CD14-positive monocyte (primary cell): ENCODE results near the gene NAPB. TPM values are rescaled to one million over a fixed set of nuclear protein-coding genes. Genes with fewer than 3 reads are reported as not detected.
A peak's percentile ranks its signal among the peaks of the same experiment; 100 is the strongest.

Experiments used
- DNase-seq, 3 donors: peaks; one replicate each; pipeline ENCODE4 v3.0.0-alpha.2; 2011 to 2022
- H2AFZ ChIP-seq: 2 replicates; pipeline ENCODE4 v1.6.0; 2012; ENCODE audit warnings: mild to moderate bottlenecking, low read depth, low read length, inconsistent platforms; ENCODE audit not compliant: insufficient read depth, poor library complexity, severe bottlenecking
- H3K27ac ChIP-seq, 2 donors: 1 replicate in 1 of 2; 2 replicates in 1 of 2; pipeline ENCODE4 v1.5.1; 2012 to 2013; ENCODE audit warnings: low read length in 2 of 2, control low read depth in 1 of 2, inconsistent platforms in 1 of 2, low read depth in 1 of 2, mild to moderate bottlenecking in 1 of 2
- H3K27me3 ChIP-seq, 2 donors: one replicate each; pipeline versions ENCODE4 v1.6.0 to v1.6.1; 2011 to 2013; ENCODE audit warnings: low read length in 2 of 2; ENCODE audit not compliant: control insufficient read depth in 2 of 2, insufficient read depth in 2 of 2
- H3K36me3 ChIP-seq, 2 donors: replicated peaks in 1 of 2; 1 replicate in 1 of 2; 2 replicates in 1 of 2; pipeline versions ENCODE4 v1.5.1 to v1.6.1; 2012 to 2013; ENCODE audit warnings: low read length in 2 of 2, control low read depth in 1 of 2, inconsistent platforms in 1 of 2, mild to moderate bottlenecking in 1 of 2; ENCODE audit not compliant: insufficient read depth in 2 of 2, control insufficient read depth in 1 of 2
- H3K4me1 ChIP-seq, 2 donors: 1 replicate in 1 of 2; 2 replicates in 1 of 2; pipeline versions ENCODE4 v1.5.1 to v1.6.1; 2012 to 2013; ENCODE audit warnings: low read length in 2 of 2, control low read depth in 1 of 2, inconsistent platforms in 1 of 2, mild to moderate bottlenecking in 1 of 2, moderate library complexity in 1 of 2; ENCODE audit not compliant: insufficient read depth in 2 of 2, control insufficient read depth in 1 of 2
- H3K4me2 ChIP-seq: replicated peaks from 2 replicates; pipeline ENCODE3; 2012; ENCODE audit warnings: low read length, moderate library complexity, mild to moderate bottlenecking; ENCODE audit not compliant: poor library complexity, severe bottlenecking; ENCODE audit errors: extremely low read depth
- H3K4me3 ChIP-seq, 3 experiments: fragments of 200-600 bp in 1 of 3; sonication (generic) in 1 of 3; replicated peaks in 1 of 3; 1 replicate in 2 of 3; 2 replicates in 1 of 3; pipeline ENCODE4 v1.5.1; 2011 to 2013; ENCODE audit warnings: low read length in 3 of 3, mild to moderate bottlenecking in 3 of 3, control low read depth in 2 of 3, low read depth in 2 of 3, inconsistent platforms in 1 of 3, moderate library complexity in 1 of 3
- H3K79me2 ChIP-seq: 2 replicates; pipeline ENCODE4 v1.6.0; 2012; ENCODE audit warnings: mild to moderate bottlenecking, control low read depth, inconsistent platforms, low read length, moderate library complexity; ENCODE audit not compliant: insufficient read depth
- H3K9ac ChIP-seq: 2 replicates; pipeline ENCODE4 v1.6.0; 2017; ENCODE audit warnings: low read length, mild to moderate bottlenecking; ENCODE audit not compliant: insufficient read depth, poor library complexity, severe bottlenecking
- H3K9me3 ChIP-seq, 2 donors: replicated peaks in 1 of 2; 1 replicate in 1 of 2; 2 replicates in 1 of 2; pipeline versions ENCODE4 v1.5.1 to v1.6.1; 2012 to 2013; ENCODE audit warnings: low read length in 2 of 2, control low read depth in 1 of 2; ENCODE audit not compliant: control insufficient read depth in 1 of 2, insufficient read depth in 1 of 2
- H4K20me1 ChIP-seq: 2 replicates; pipeline ENCODE4 v1.6.0; 2012; ENCODE audit warnings: mild to moderate bottlenecking, low read length, control low read depth, moderate library complexity; ENCODE audit not compliant: insufficient read depth
- H3K27ac Mint-ChIP-seq, 7 donors: one replicate each; pipeline ENCODE4 v1.8.0; 2020; ENCODE audit warnings: mild to moderate bottlenecking in 7 of 7, mixed read lengths in 7 of 7, moderate library complexity in 6 of 7, inconsistent platforms in 2 of 7
- H3K27me3 Mint-ChIP-seq, 3 donors: one replicate each; pipeline ENCODE4 v1.8.0; 2021 to 2022; ENCODE audit warnings: low read depth in 3 of 3, mild to moderate bottlenecking in 3 of 3, mixed read lengths in 3 of 3, moderate library complexity in 3 of 3, inconsistent platforms in 1 of 3
- H3K36me3 Mint-ChIP-seq, 2 donors: one replicate each; pipeline ENCODE4 v1.8.0; 2020; ENCODE audit warnings: mixed read lengths in 2 of 2, inconsistent platforms in 1 of 2, mild to moderate bottlenecking in 1 of 2
- H3K4me1 Mint-ChIP-seq: one replicate; pipeline ENCODE4 v1.8.0; 2020; ENCODE audit warnings: mild to moderate bottlenecking, mixed read lengths
- H3K4me3 Mint-ChIP-seq, 2 donors: one replicate each; pipeline ENCODE4 v1.8.0; 2020; ENCODE audit warnings: mild to moderate bottlenecking in 2 of 2, mixed read lengths in 2 of 2, moderate library complexity in 1 of 2
- H3K9me3 Mint-ChIP-seq, 7 donors: one replicate each; pipeline ENCODE4 v1.8.0; 2020 to 2022; ENCODE audit warnings: mixed read lengths in 7 of 7, mild to moderate bottlenecking in 6 of 7, moderate library complexity in 6 of 7, inconsistent platforms in 2 of 7
- WGBS: methylation state at CpG from one replicate; pipeline ENCODE4 v1.1.5; 2013; ENCODE audit warnings: missing lambda C conversion rate; ENCODE audit not compliant: insufficient coverage; 5-methylcytosine and 5-hydroxymethylcytosine counted together
- intact Hi-C, 2 donors: fragments of 100-400 bp; cut with micrococcal nuclease; formaldehyde crosslinking; loops; one replicate each; pipeline versions ENCODE4 v1.15.0 to v1.15.1; 2023
- polyA plus RNA-seq, 3 donors: library from polyadenylated mRNA; depleted of rRNA in 1 of 3; unstranded in 2 of 3; stranded (reverse) in 1 of 3; fragments of 300-500 nt in 2 of 3; fragments of >200 nt in 1 of 3; fragmentation: Illumina TruSeq in 2 of 3; gene quantifications; 1 replicate in 2 of 3; 2 replicates in 1 of 3; pipeline ENCODE4 v1.2.3, GENCODE V29; 2012 to 2021
- TF ChIP-seq, protein P1 (sequence below): fragments of 200-600 bp; IDR thresholded peaks from one replicate; pipeline ENCODE4 v1.8.0; 2022; ENCODE audit warnings: antibody characterized with exemption, mild to moderate bottlenecking

NAPB gene
- polyA plus RNA-seq, 3 donors = 2.4 to 6.3 (median 2.6) TPM

GRCh38 chr20:23419657-23419994, 1.7 kb downstream of the NAPB start:
- Histone ChIP-seq H4K20me1 (peaks cover 8% of the 10 kb centered on the region), H3K4me3 (peak overlapping the region; percentile 87 to 99 (median 94)), H3K27me3 (no peaks in the 10 kb centered on the region), H3K27ac (peak overlapping the region in 1 of 2 donors; percentile 84), H3K4me2 (peak overlapping the region; percentile 93), H3K36me3 (no peaks in the 10 kb centered on the region), H3K4me1 (peaks cover 12% of the 10 kb centered on the region in 2 donors), H2AFZ (peak overlapping the region; percentile 82), H3K9me3 (no peaks in the 10 kb centered on the region), H3K9ac (peak overlapping the region; percentile 87), H3K79me2 (peaks cover 63% of the 10 kb centered on the region)
- TF ChIP-seq, protein P1, sequence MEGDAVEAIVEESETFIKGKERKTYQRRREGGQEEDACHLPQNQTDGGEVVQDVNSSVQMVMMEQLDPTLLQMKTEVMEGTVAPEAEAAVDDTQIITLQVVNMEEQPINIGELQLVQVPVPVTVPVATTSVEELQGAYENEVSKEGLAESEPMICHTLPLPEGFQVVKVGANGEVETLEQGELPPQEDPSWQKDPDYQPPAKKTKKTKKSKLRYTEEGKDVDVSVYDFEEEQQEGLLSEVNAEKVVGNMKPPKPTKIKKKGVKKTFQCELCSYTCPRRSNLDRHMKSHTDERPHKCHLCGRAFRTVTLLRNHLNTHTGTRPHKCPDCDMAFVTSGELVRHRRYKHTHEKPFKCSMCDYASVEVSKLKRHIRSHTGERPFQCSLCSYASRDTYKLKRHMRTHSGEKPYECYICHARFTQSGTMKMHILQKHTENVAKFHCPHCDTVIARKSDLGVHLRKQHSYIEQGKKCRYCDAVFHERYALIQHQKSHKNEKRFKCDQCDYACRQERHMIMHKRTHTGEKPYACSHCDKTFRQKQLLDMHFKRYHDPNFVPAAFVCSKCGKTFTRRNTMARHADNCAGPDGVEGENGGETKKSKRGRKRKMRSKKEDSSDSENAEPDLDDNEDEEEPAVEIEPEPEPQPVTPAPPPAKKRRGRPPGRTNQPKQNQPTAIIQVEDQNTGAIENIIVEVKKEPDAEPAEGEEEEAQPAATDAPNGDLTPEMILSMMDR = no peak
- H3K36me3 Mint-ChIP-seq = peaks cover 0 to 2% of the 10 kb centered on the region in 2 donors
- H3K9me3 Mint-ChIP-seq = peaks cover 0 to 2% (median 0%) of the 10 kb centered on the region in 7 donors
- intact Hi-C loops = loop anchor here in 1 of 2 donors (5.0 kb wide), 1 partner anchor 42 kb away; no protein-coding TSS in a partner anchor
- DNase-seq = no peak
- H3K27ac Mint-ChIP-seq = peak overlapping the region; percentile 15 to 93 (median 92)
- no CpG with 5 or more reads among the region's 5 CpGs for WGBS
- H3K4me3 Mint-ChIP-seq = peak overlapping the region; percentile 81 to 91
- H3K4me1 Mint-ChIP-seq = peaks cover 28% of the 10 kb centered on the region
- H3K27me3 Mint-ChIP-seq = no peaks in the 10 kb centered on the region

- Mint-ChIP-seq H3K27ac (no peak overlapping the region), H3K4me1 (peaks cover 28% of the 10 kb centered on the region), H3K36me3 (peaks cover 0 to 2% of the 10 kb centered on the region in 2 donors), H3K9me3 (no peaks in the 10 kb centered on the region), H3K27me3 (no peaks in the 10 kb centered on the region), H3K4me3 (no peak overlapping the region)
- no peak for DNase-seq
- Histone ChIP-seq H3K4me1 (peaks cover 12% of the 10 kb centered on the region in 2 donors), H3K79me2 (peaks cover 80% of the 10 kb centered on the region), H3K9ac (no peak overlapping the region), H3K27ac (no peak overlapping the region), H3K36me3 (no peaks in the 10 kb centered on the region), H3K9me3 (no peaks in the 10 kb centered on the region), H3K27me3 (no peaks in the 10 kb centered on the region), H2AFZ (no peak overlapping the region), H3K4me3 (no peak overlapping the region), H4K20me1 (peaks cover 19% of the 10 kb centered on the region), H3K4me2 (no peak overlapping the region)
- TF ChIP-seq, protein P1 = no peak
- intact Hi-C loops = loop anchor here in 1 of 2 donors (5.0 kb wide), 1 partner anchor 41 kb away; no protein-coding TSS in a partner anchor
Observed at GRCh38 chr20:23417861-23418260, 3.4 kb downstream of the NAPB start.
